SK-N-SH (cell line): ENCODE data around the gene NFIA.
"Not testable (repeated sequence)": the region's sequence is repeated elsewhere in the genome, so short reads cannot be mapped to it uniquely, and the experiment has no call there.

Source experiments
- CHD2 ChIP-seq: fragments of 150-350 bp; IDR thresholded peaks from 2 replicates; pipeline ENCODE4 v1.6.1; 2018; ENCODE audit warnings: low read length; ENCODE audit not compliant: partially characterized antibody
- EP300 ChIP-seq, 2 experiments: IDR thresholded peaks; 2 replicates each; pipeline versions ENCODE4 v1.4.0 to v1.6.1; 2012; ENCODE audit warnings: borderline replicate concordance in 1 of 2, low read depth in 1 of 2, low read length in 1 of 2
- FOXM1 ChIP-seq: IDR thresholded peaks from 2 replicates; pipeline ENCODE4 v1.4.0; 2012; ENCODE audit warnings: low read depth, mild to moderate bottlenecking
- GATA2 ChIP-seq: sonication (generic); formaldehyde crosslinking; IDR thresholded peaks from 2 replicates; pipeline ENCODE4 v1.5.0; 2020; ENCODE audit warnings: mild to moderate bottlenecking, missing genetic modification reagents
- MEF2A ChIP-seq: IDR thresholded peaks from 2 replicates; pipeline ENCODE4 v1.4.0; 2012; ENCODE audit warnings: low read depth, borderline replicate concordance
- NRF1 ChIP-seq: IDR thresholded peaks from 2 replicates; pipeline ENCODE4 v1.6.1; 2012; ENCODE audit warnings: low read depth, mild to moderate bottlenecking, low read length
- POLR2AphosphoS5 ChIP-seq: IDR thresholded peaks from 2 replicates; pipeline ENCODE4 v1.6.1; 2012; ENCODE audit warnings: low read depth, low read length
- RAD21 ChIP-seq: IDR thresholded peaks from 2 replicates; pipeline ENCODE4 v1.6.1; 2012; ENCODE audit warnings: mild to moderate bottlenecking, low read length
- TAF1 ChIP-seq: IDR thresholded peaks from 2 replicates; pipeline ENCODE4 v1.6.1; 2012; ENCODE audit warnings: low read depth, mild to moderate bottlenecking, low read length, moderate library complexity, borderline replicate concordance
- USF2 ChIP-seq: fragments of 150-350 bp; IDR thresholded peaks from 2 replicates; pipeline ENCODE4 v1.6.1; 2017; ENCODE audit warnings: antibody characterized with exemption, low read length, low read depth, borderline replicate concordance
- TF ChIP-seq, protein P1 (sequence below): IDR thresholded peaks from 2 replicates; pipeline ENCODE4 v1.4.0; 2012; ENCODE audit warnings: low read depth, borderline replicate concordance
- TF ChIP-seq, protein P2 (sequence below): IDR thresholded peaks from 2 replicates; pipeline ENCODE4 v1.6.1; 2012; ENCODE audit warnings: mild to moderate bottlenecking, low read depth, low read length, moderate library complexity
- TF ChIP-seq, protein P3 (sequence below): fragments of 200-600 bp; sonication (generic); IDR thresholded peaks from 2 replicates; pipeline ENCODE4 v1.6.1; 2017; ENCODE audit warnings: antibody characterized with exemption, mild to moderate bottlenecking, moderate library complexity

DNA sequence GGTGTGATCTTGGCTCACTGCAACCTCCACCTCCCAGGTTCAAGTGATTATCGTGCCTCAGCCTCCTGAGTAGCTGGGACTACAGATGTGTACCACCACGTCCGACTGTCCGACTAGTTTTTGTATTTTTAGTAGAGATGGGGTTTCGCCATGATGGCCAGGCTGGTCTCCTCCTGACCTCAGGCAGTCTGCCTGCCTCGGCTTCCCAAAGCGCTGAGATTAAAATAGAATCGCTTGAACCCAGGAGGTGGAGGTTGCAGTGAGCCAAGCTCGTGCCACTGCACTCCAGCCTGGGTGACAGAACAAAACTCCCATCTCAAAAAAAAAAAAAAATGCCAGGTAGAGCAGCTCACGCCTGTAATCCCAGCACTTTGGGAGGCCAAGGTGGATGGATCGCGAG lies 44.5 kb downstream of the NFIA start:
- TF ChIP-seq, protein P1, sequence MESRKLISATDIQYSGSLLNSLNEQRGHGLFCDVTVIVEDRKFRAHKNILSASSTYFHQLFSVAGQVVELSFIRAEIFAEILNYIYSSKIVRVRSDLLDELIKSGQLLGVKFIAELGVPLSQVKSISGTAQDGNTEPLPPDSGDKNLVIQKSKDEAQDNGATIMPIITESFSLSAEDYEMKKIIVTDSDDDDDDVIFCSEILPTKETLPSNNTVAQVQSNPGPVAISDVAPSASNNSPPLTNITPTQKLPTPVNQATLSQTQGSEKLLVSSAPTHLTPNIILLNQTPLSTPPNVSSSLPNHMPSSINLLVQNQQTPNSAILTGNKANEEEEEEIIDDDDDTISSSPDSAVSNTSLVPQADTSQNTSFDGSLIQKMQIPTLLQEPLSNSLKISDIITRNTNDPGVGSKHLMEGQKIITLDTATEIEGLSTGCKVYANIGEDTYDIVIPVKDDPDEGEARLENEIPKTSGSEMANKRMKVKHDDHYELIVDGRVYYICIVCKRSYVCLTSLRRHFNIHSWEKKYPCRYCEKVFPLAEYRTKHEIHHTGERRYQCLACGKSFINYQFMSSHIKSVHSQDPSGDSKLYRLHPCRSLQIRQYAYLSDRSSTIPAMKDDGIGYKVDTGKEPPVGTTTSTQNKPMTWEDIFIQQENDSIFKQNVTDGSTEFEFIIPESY, result not testable (repeated sequence)
- TF ChIP-seq TAF1; RAD21; CHD2; POLR2AphosphoS5; EP300 (IDR thresholded peaks at IDR 0.05; ENCODE audit: borderline replicate concordance in 1 of 2, low read depth in 1 of 2, low read length in 1 of 2); USF2; MEF2A; NRF1; FOXM1; GATA2 (CRISPR knock-in tag): not testable (repeated sequence)
- TF ChIP-seq, protein P2, sequence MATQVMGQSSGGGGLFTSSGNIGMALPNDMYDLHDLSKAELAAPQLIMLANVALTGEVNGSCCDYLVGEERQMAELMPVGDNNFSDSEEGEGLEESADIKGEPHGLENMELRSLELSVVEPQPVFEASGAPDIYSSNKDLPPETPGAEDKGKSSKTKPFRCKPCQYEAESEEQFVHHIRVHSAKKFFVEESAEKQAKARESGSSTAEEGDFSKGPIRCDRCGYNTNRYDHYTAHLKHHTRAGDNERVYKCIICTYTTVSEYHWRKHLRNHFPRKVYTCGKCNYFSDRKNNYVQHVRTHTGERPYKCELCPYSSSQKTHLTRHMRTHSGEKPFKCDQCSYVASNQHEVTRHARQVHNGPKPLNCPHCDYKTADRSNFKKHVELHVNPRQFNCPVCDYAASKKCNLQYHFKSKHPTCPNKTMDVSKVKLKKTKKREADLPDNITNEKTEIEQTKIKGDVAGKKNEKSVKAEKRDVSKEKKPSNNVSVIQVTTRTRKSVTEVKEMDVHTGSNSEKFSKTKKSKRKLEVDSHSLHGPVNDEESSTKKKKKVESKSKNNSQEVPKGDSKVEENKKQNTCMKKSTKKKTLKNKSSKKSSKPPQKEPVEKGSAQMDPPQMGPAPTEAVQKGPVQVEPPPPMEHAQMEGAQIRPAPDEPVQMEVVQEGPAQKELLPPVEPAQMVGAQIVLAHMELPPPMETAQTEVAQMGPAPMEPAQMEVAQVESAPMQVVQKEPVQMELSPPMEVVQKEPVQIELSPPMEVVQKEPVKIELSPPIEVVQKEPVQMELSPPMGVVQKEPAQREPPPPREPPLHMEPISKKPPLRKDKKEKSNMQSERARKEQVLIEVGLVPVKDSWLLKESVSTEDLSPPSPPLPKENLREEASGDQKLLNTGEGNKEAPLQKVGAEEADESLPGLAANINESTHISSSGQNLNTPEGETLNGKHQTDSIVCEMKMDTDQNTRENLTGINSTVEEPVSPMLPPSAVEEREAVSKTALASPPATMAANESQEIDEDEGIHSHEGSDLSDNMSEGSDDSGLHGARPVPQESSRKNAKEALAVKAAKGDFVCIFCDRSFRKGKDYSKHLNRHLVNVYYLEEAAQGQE, result not testable (repeated sequence)
- TF ChIP-seq, protein P3, sequence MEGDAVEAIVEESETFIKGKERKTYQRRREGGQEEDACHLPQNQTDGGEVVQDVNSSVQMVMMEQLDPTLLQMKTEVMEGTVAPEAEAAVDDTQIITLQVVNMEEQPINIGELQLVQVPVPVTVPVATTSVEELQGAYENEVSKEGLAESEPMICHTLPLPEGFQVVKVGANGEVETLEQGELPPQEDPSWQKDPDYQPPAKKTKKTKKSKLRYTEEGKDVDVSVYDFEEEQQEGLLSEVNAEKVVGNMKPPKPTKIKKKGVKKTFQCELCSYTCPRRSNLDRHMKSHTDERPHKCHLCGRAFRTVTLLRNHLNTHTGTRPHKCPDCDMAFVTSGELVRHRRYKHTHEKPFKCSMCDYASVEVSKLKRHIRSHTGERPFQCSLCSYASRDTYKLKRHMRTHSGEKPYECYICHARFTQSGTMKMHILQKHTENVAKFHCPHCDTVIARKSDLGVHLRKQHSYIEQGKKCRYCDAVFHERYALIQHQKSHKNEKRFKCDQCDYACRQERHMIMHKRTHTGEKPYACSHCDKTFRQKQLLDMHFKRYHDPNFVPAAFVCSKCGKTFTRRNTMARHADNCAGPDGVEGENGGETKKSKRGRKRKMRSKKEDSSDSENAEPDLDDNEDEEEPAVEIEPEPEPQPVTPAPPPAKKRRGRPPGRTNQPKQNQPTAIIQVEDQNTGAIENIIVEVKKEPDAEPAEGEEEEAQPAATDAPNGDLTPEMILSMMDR, result not testable (repeated sequence)
